K562 (cell line): ENCODE data around the gene MAP3K19. TPM values are rescaled to one million over a fixed set of nuclear protein-coding genes. Genes with fewer than 3 reads are reported as not detected.

Source experiments
- FIP1L1 ChIP-seq: fragments of 200-400 bp; formaldehyde crosslinking; IDR thresholded peaks from 2 replicates; pipeline ENCODE4 v1.6.1; 2018; ENCODE audit warnings: mild to moderate bottlenecking, low read depth, low read length; ENCODE audit not compliant: poor library complexity, severe bottlenecking
- POLR2H ChIP-seq: IDR thresholded peaks from 2 replicates; pipeline ENCODE4 v1.6.1; 2016; ENCODE audit warnings: missing genetic modification characterization, low read depth, mild to moderate bottlenecking, control low read depth, missing compliant biosample characterization, moderate library complexity
- SAFB2 ChIP-seq: fragments of 200-400 bp; formaldehyde crosslinking; IDR thresholded peaks from 2 replicates; pipeline ENCODE4 v1.6.1; 2018; ENCODE audit warnings: borderline replicate concordance, low read length, low read depth, moderate library complexity; ENCODE audit not compliant: severe bottlenecking
- TGIF2 ChIP-seq: sonication (generic); formaldehyde crosslinking; IDR thresholded peaks from 2 replicates; pipeline ENCODE4 v1.8.1; 2022; ENCODE audit warnings: mild to moderate bottlenecking, missing genetic modification reagents, moderate library complexity
- TRIM24 ChIP-seq, 2 experiments: fragments of 450-650 bp; IDR thresholded peaks; 2 replicates each; pipeline ENCODE4 v1.6.1; 2016
- U2AF1 ChIP-seq: fragments of 200-400 bp; formaldehyde crosslinking; optimal IDR thresholded peaks from 2 replicates; pipeline ENCODE3; 2017; ENCODE audit warnings: mild to moderate bottlenecking, low read depth, low read length, moderate library complexity
- ZBTB43 ChIP-seq: sonication (generic); formaldehyde crosslinking; IDR thresholded peaks from 2 replicates; pipeline ENCODE4 v1.8.0; 2023; ENCODE audit warnings: mild to moderate bottlenecking, missing genetic modification reagents
- ZNF24 ChIP-seq: fragments of 450-650 bp; IDR thresholded peaks from 2 replicates; pipeline ENCODE4 v1.6.1; 2016
- polyA plus RNA-seq, 8 experiments: library from polyadenylated mRNA; depleted of rRNA in 4 of 8; stranded (reverse) in 5 of 8; unstranded in 3 of 8; fragments of >200 nt; fragmentation: Nextera tagmentation in 2 of 8; fragmentation: Illumina TruSeq in 1 of 8; extraction: Ambion mirVana in 2 of 8; extraction: Trizol in 1 of 8; gene quantifications; 2 replicates each; pipeline versions ENCODE4 v1.2.1 to v1.2.3, GENCODE V29; 2011 to 2014; ENCODE audit warnings: inconsistent platforms in 1 of 8, missing spikeins in 1 of 8
- total RNA-seq, 7 experiments: library from RNA; depleted of rRNA in 6 of 7; stranded (reverse); fragments of >200 nt in 6 of 7; fragmentation: Illumina TruSeq in 2 of 7; extraction: Trizol in 2 of 7; gene quantifications; 2 replicates each; pipeline versions ENCODE4 v1.2.1 to v1.2.3, GENCODE V29; 2011 to 2021; ENCODE audit warnings: low replicate concordance in 1 of 7
- TF ChIP-seq, protein P1 (sequence below): fragments of 450-650 bp; IDR thresholded peaks from 2 replicates; pipeline ENCODE4 v1.6.1; 2016; ENCODE audit warnings: antibody characterized with exemption
- TF ChIP-seq, protein P2 (sequence below): fragments of 250-450 bp; sonication (Bioruptor Pico); IDR thresholded peaks from 2 replicates; pipeline ENCODE4 v1.9.0; 2021; ENCODE audit warnings: mild to moderate bottlenecking, inconsistent platforms

MAP3K19 gene
- total and polyA plus RNA-seq, 9 of the 15 experiments (the other 6 are each of a cell fraction or from before 2014, with no cell fraction given), result 0.29 TPM; not detected in 8

DNA sequence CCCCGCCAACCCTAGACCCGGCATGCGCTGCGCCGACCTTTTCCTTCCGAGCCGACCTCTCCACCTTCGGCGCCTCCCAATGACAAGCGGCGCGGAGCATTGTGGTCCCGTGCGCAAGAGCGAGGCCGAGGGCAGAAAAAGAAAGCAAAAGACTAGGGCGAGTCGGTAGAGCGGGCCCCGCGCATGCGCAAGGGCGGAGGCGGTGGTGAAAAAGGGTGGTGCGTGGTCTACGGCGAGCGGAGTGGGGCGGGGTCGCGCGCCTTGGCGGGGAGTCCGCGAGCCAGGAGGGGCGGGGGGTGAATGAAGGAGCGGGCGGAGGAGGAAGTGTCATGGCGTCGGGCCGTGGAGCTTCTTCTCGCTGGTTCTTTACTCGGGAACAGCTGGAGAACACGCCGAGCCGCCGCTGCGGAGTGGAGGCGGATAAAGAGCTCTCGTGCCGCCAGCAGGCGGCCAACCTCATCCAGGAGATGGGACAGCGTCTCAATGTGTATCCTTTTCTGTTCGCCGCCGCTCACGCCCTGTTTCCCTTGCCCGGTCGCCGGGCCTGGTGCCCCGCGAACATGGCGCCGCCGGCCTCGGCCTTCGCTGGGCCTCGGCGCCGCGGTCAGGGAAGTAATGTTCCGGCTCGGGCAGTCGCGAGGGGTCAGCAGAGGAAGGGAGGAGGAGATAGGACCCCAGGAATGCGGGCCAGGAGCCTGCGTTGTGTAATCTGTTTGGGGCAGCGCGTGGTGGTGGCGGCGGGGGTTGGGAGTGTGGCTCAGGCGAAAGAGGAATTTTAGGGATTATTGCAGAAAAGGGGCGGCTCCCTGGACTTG, 128.5 kb downstream of the MAP3K19 start, which contains the start of gene CCNT2 (continued):
- TF ChIP-seq ZBTB43 (no peak), FIP1L1 (peak; percentile 78), ZNF24 (no peak), U2AF1 (no peak), SAFB2 (no peak), TGIF2 (peak; percentile 82; the same call in 1 of the 2 replicates), TRIM24 (IDR thresholded peaks at IDR 0.05) (no peak), POLR2H (tag) (no peak)
- TF ChIP-seq, protein P1, sequence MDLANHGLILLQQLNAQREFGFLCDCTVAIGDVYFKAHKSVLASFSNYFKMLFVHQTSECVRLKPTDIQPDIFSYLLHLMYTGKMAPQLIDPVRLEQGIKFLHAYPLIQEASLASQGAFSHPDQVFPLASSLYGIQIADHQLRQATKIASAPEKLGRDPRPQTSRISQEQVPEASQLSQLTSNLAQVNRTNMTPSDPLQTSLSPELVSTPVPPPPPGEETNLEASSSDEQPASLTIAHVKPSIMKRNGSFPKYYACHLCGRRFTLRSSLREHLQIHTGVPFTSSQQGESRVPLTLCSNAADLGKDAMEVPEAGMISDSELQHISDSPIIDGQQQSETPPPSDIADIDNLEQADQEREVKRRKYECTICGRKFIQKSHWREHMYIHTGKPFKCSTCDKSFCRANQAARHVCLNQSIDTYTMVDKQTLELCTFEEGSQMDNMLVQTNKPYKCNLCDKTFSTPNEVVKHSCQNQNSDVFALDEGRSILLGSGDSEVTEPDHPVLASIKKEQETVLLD, result peak; percentile 99
- TF ChIP-seq, protein P2, sequence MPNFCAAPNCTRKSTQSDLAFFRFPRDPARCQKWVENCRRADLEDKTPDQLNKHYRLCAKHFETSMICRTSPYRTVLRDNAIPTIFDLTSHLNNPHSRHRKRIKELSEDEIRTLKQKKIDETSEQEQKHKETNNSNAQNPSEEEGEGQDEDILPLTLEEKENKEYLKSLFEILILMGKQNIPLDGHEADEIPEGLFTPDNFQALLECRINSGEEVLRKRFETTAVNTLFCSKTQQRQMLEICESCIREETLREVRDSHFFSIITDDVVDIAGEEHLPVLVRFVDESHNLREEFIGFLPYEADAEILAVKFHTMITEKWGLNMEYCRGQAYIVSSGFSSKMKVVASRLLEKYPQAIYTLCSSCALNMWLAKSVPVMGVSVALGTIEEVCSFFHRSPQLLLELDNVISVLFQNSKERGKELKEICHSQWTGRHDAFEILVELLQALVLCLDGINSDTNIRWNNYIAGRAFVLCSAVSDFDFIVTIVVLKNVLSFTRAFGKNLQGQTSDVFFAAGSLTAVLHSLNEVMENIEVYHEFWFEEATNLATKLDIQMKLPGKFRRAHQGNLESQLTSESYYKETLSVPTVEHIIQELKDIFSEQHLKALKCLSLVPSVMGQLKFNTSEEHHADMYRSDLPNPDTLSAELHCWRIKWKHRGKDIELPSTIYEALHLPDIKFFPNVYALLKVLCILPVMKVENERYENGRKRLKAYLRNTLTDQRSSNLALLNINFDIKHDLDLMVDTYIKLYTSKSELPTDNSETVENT, result peak; percentile 90
- TF ChIP-seq, all 486 proteins: peak for 112
